OCI-LY7 (cell line): Measurements from ENCODE around the gene TMEM97.

Experiments
- CTCF ChIP-seq: fragments of 200-600 bp; sonication (generic); conservative IDR thresholded peaks from 2 replicates; pipeline ENCODE4 v1.5.1; 2014; ENCODE audit warnings: mild to moderate bottlenecking, antibody characterized with exemption, low read length, moderate library complexity, mixed read lengths
- EZH2phosphoT487 ChIP-seq: fragments of 200-600 bp; sonication (generic); IDR thresholded peaks from 2 replicates; pipeline ENCODE4 v1.6.1; 2018; ENCODE audit warnings: low read depth, borderline replicate concordance, mild to moderate bottlenecking, mixed run types, antibody characterized with exemption, low read length, moderate library complexity, mixed read lengths

GRCh38 chr17:28346199-28346580 lies 27.2 kb downstream of the TMEM97 start:
- TF ChIP-seq CTCF (no peak), EZH2phosphoT487 (no peak)
